Fibroblast of skin of back (primary cell): ENCODE data around the gene SCYL1.
A peak's percentile ranks its signal among the peaks of the same experiment; 100 is the strongest.

ENCODE experiments used
- DNase-seq: peaks from one replicate; pipeline ENCODE4 v3.0.0-alpha.2; 2013

Gene SCYL1

GRCh38 chr11:65585396-65586246 is 60.7 kb downstream of the SCYL1 start:
- no peak for DNase-seq

GRCh38 chr11:65586247-65586630 is 61.4 kb downstream of the SCYL1 start:
- no peak for DNase-seq

GRCh38 chr11:65586676-65587075 is 61.8 kb downstream of the SCYL1 start:
- DNase-seq: peak; percentile 54
